H1 (cell line): ENCODE results near the gene UBN1. TPM values are rescaled to one million over a fixed set of nuclear protein-coding genes. Genes with fewer than 3 reads are reported as not detected.

Experiments
- CTCF ChIA-PET: fragments of 300-600 bp; sonication (Branson Sonifier 250); formaldehyde crosslinking; loops from one replicate; lab custom pipeline; 2021; ENCODE audit not compliant: partially characterized antibody; lab: Charles Lee
- POLR2A ChIA-PET: fragments of 300-600 bp; sonication (Branson Sonifier 250); formaldehyde crosslinking; loops from one replicate; lab custom pipeline; 2021; ENCODE audit warnings: inconsistent platforms; ENCODE audit not compliant: partially characterized antibody; lab: Charles Lee
- DNase-seq, 2 experiments: peaks; one replicate each; pipeline versions ENCODE4 v3.0.0 to v3.0.0-alpha.2; 2010 to 2022; ENCODE audit warnings: low spot score in 2 of 2, low read depth in 1 of 2, mixed read lengths in 1 of 2
- FAIRE-seq: peaks from 2 replicates; lab custom pipeline; 2011; peaks lifted over from hg19 to GRCh38; lab: Jason Lieb, UNC
- H2AFZ ChIP-seq: 2 replicates; pipeline ENCODE4 v1.8.1; 2012; ENCODE audit warnings: low read length, inconsistent platforms
- H2AK5ac ChIP-seq: 2 replicates; pipeline ENCODE4 v1.6.1; 2013; ENCODE audit warnings: low read depth, low read length
- H2BK120ac ChIP-seq: replicated peaks from 2 replicates; pipeline ENCODE3; 2013; ENCODE audit warnings: low read depth, low read length, inconsistent platforms
- H2BK12ac ChIP-seq: 2 replicates; pipeline ENCODE4 v1.6.1; 2013; ENCODE audit warnings: low read depth, low read length
- H2BK15ac ChIP-seq: 2 replicates; pipeline ENCODE4 v1.6.1; 2013; ENCODE audit warnings: low read length
- H2BK20ac ChIP-seq: 2 replicates; pipeline ENCODE4 v1.6.1; 2013; ENCODE audit warnings: low read length
- H2BK5ac ChIP-seq: 2 replicates; pipeline ENCODE4 v1.6.1; 2013; ENCODE audit warnings: low read depth, low read length
- H3K14ac ChIP-seq: 2 replicates; pipeline ENCODE4 v1.6.1; 2013; ENCODE audit warnings: inconsistent platforms; ENCODE audit not compliant: insufficient read length
- H3K18ac ChIP-seq: 2 replicates; pipeline ENCODE4 v1.6.1; 2013; ENCODE audit warnings: low read length; ENCODE audit errors: extremely low read depth
- H3K23ac ChIP-seq: 2 replicates; pipeline ENCODE4 v1.6.1; 2013; ENCODE audit warnings: inconsistent platforms; ENCODE audit not compliant: insufficient read length
- H3K23me2 ChIP-seq: 2 replicates; pipeline ENCODE4 v1.6.1; 2013; ENCODE audit warnings: low read depth, low read length
- H3K27ac ChIP-seq: 2 replicates; pipeline ENCODE4 v1.6.1; 2011; ENCODE audit warnings: low read depth, low read length, inconsistent platforms
- H3K27me3 ChIP-seq, 4 experiments: replicated peaks in 1 of 4; 1 replicate in 1 of 4; 2 replicates in 3 of 4; pipeline versions ENCODE4 v1.6.1 to v1.8.1; 2011 to 2013; ENCODE audit warnings: low read length in 3 of 4, mild to moderate bottlenecking in 3 of 4, inconsistent platforms in 2 of 4, mixed read lengths in 2 of 4, moderate library complexity in 1 of 4; ENCODE audit not compliant: control insufficient read depth in 3 of 4, insufficient read depth in 3 of 4; ENCODE audit errors: extremely low read depth in 1 of 4
- H3K36me3 ChIP-seq, 4 experiments: 2 replicates each; pipeline versions ENCODE4 v1.6.1 to v1.8.1; 2011 to 2013; ENCODE audit warnings: mild to moderate bottlenecking in 4 of 4, low read length in 3 of 4, moderate library complexity in 2 of 4, control low read depth in 1 of 4, inconsistent platforms in 1 of 4; ENCODE audit not compliant: insufficient read depth in 4 of 4, control insufficient read depth in 2 of 4
- H3K4ac ChIP-seq: replicated peaks from 2 replicates; pipeline ENCODE3; 2013; ENCODE audit warnings: low read length, low read depth, mixed read lengths, inconsistent platforms; ENCODE audit not compliant: insufficient read length
- H3K4me1 ChIP-seq, 4 experiments: replicated peaks in 1 of 4; 1 replicate in 1 of 4; 2 replicates in 3 of 4; pipeline versions ENCODE4 v1.6.1 to v1.8.1; 2011 to 2013; ENCODE audit warnings: low read length in 3 of 4, inconsistent platforms in 2 of 4, mixed read lengths in 1 of 4; ENCODE audit not compliant: insufficient read depth in 4 of 4, control insufficient read depth in 3 of 4
- H3K4me2 ChIP-seq, 2 experiments: 2 replicates each; pipeline versions ENCODE4 v1.6.1 to v1.8.1; 2011 to 2013; ENCODE audit warnings: low read depth in 2 of 2, low read length in 2 of 2, control low read depth in 1 of 2, inconsistent platforms in 1 of 2, mild to moderate bottlenecking in 1 of 2; ENCODE audit not compliant: insufficient read depth in 1 of 2
- H3K4me3 ChIP-seq, 4 experiments: fragments of 200-600, 300-600 bp in 1 of 4; sonication (generic), shearing (Covaris generic), sonication (Bioruptor Twin) in 1 of 4; 2 replicates each; pipeline versions ENCODE4 v1.5.1 to v1.8.1; 2011 to 2016; ENCODE audit warnings: low read length in 4 of 4, low read depth in 3 of 4, control low read depth in 2 of 4, inconsistent platforms in 2 of 4, mild to moderate bottlenecking in 2 of 4, mixed read lengths in 1 of 4, moderate library complexity in 1 of 4; ENCODE audit not compliant: insufficient read depth in 2 of 4; ENCODE audit errors: extremely low read depth in 1 of 4
- H3K56ac ChIP-seq: replicated peaks from 2 replicates; pipeline ENCODE3; 2013; ENCODE audit warnings: low read depth, mild to moderate bottlenecking, mixed read lengths, low read length, inconsistent platforms; ENCODE audit not compliant: insufficient read length
- H3K79me1 ChIP-seq: 2 replicates; pipeline ENCODE4 v1.6.1; 2013; ENCODE audit warnings: low read depth, low read length, control low read depth
- H3K79me2 ChIP-seq, 2 experiments: 2 replicates each; pipeline versions ENCODE4 v1.6.1 to v1.8.1; 2012 to 2013; ENCODE audit warnings: low read length in 2 of 2, mild to moderate bottlenecking in 2 of 2, inconsistent platforms in 1 of 2; ENCODE audit not compliant: insufficient read depth in 2 of 2, control insufficient read depth in 1 of 2
- H3K9ac ChIP-seq, 4 experiments: replicated peaks in 1 of 4; 1 replicate in 1 of 4; 2 replicates in 3 of 4; pipeline versions ENCODE4 v1.6.1 to v1.8.1; 2011 to 2013; ENCODE audit warnings: low read depth in 3 of 4, low read length in 3 of 4, control low read depth in 2 of 4, mild to moderate bottlenecking in 2 of 4, moderate library complexity in 2 of 4, inconsistent platforms in 1 of 4; ENCODE audit errors: extremely low read depth in 1 of 4
- H3K9me3 ChIP-seq, 2 experiments: 2 replicates each; pipeline versions ENCODE4 v1.6.1 to v1.8.1; 2012 to 2013; ENCODE audit warnings: mild to moderate bottlenecking in 2 of 2, moderate library complexity in 2 of 2, control low read depth in 1 of 2, inconsistent platforms in 1 of 2, low read depth in 1 of 2, low read length in 1 of 2, mixed read lengths in 1 of 2; ENCODE audit not compliant: insufficient read depth in 2 of 2
- H4K20me1 ChIP-seq, 2 experiments: replicated peaks in 1 of 2; 2 replicates each; pipeline versions ENCODE3 to v1.8.1; 2011 to 2013; ENCODE audit warnings: inconsistent platforms in 2 of 2, low read length in 2 of 2, mild to moderate bottlenecking in 1 of 2; ENCODE audit not compliant: insufficient read depth in 2 of 2, control insufficient read depth in 1 of 2
- H4K5ac ChIP-seq: 2 replicates; pipeline ENCODE4 v1.6.1; 2013; ENCODE audit warnings: low read length, low read depth, mixed read lengths, inconsistent platforms; ENCODE audit not compliant: insufficient read length
- H4K8ac ChIP-seq: 2 replicates; pipeline ENCODE4 v1.8.0; 2013; ENCODE audit warnings: mild to moderate bottlenecking, moderate library complexity, low read length, inconsistent platforms; ENCODE audit not compliant: insufficient read depth; ENCODE audit errors: extremely low read depth
- H4K91ac ChIP-seq: replicated peaks from 2 replicates; pipeline ENCODE3; 2013; ENCODE audit warnings: low read length, mixed read lengths, inconsistent platforms; ENCODE audit not compliant: insufficient read length
- WGBS, 2 experiments: shearing (Covaris generic) in 1 of 2; methylation state at CpG; one replicate each; pipeline versions ENCODE4 v1.1.6 to v1.1.7; 2013 to 2015; ENCODE audit warnings: low lambda C conversion rate in 2 of 2, mixed read lengths in 2 of 2, inconsistent platforms in 1 of 2, low coverage in 1 of 2, missing lambda C conversion rate in 1 of 2; ENCODE audit not compliant: insufficient replicate concordance in 2 of 2, insufficient coverage in 1 of 2, insufficient read length in 1 of 2; ENCODE audit errors: extremely low coverage in 1 of 2, missing lambda C conversion rate in 1 of 2; 5-methylcytosine and 5-hydroxymethylcytosine counted together
- polyA plus RNA-seq, 7 experiments: library from polyadenylated mRNA; depleted of rRNA in 3 of 7; stranded (reverse) in 5 of 7; unstranded in 2 of 7; fragments of >200 nt in 5 of 7; fragments of 200-250 nt in 2 of 7; gene quantifications; 1 replicate in 5 of 7; 2 replicates in 1 of 7; 4 replicates in 1 of 7; pipeline versions ENCODE4 v1.2.1 to v1.2.3, GENCODE V29; 2011 to 2013; ENCODE audit warnings: missing spikeins in 2 of 7, mixed read lengths in 2 of 7
- total RNA-seq: library from RNA; stranded (reverse); fragmentation: NEBNext Ultra II Directional; extraction: Animal tissue kit (Norgen Biotek cat#: 25700); gene quantifications from 2 replicates; pipeline ENCODE4 v1.2.1, GENCODE V29; 2021

UBN1 gene
- total and polyA plus RNA-seq, 2 of the 8 experiments (the other 6 are each of a cell fraction or from before 2014, with no cell fraction given) = 16.2 to 37.0 TPM

- H3K18ac ChIP-seq = no peak overlapping the region
- POLR2A ChIA-PET = interaction anchor here (1.6 to 3.0 kb wide), 2 partner anchors 11 to 18 kb away, joined by 5 to 13 read pairs; no protein-coding TSS in a partner anchor
- H3K4ac ChIP-seq = no peak overlapping the region
- FAIRE-seq = no peak
- no peak overlapping the region for H3K56ac ChIP-seq
- H3K79me2 ChIP-seq = peaks cover 0 to 11% of the 10 kb centered on the region in 2 experiments; a peak in 2 of 4 replicates
- H2AFZ ChIP-seq = no peak overlapping the region
- no peak overlapping the region for H2BK5ac ChIP-seq
- no peak overlapping the region for H2AK5ac ChIP-seq
- peaks cover 37 to 81% (median 64%) of the 10 kb centered on the region in 4 experiments for H3K36me3 ChIP-seq
- no peak overlapping the region for H2BK120ac ChIP-seq
- no peak overlapping the region for H3K9ac ChIP-seq
- H3K4me2 ChIP-seq = no peak overlapping the region
- H4K5ac ChIP-seq = no peak overlapping the region
- H3K27ac ChIP-seq = no peak overlapping the region
- CTCF ChIA-PET = interaction anchor here (1.1 to 2.8 kb wide), 2 partner anchors 8 to 83 kb away, joined by 4 to 15 read pairs; no protein-coding TSS in a partner anchor
- no peak overlapping the region for H3K4me3 ChIP-seq
- H3K23ac ChIP-seq = no peak overlapping the region
- no peaks in the 10 kb centered on the region for H3K27me3 ChIP-seq
- no peak overlapping the region for H3K14ac ChIP-seq
- no peaks in the 10 kb centered on the region for H3K23me2 ChIP-seq
- H2BK20ac ChIP-seq = no peak overlapping the region
- H4K91ac ChIP-seq = no peak overlapping the region
- no peak for DNase-seq
- H4K8ac ChIP-seq = no peak overlapping the region
- H3K79me1 ChIP-seq = peaks cover 6% of the 10 kb centered on the region; the same call in 1 of the 2 replicates
- H4K20me1 ChIP-seq = peaks cover 2 to 9% of the 10 kb centered on the region in 2 experiments
- H2BK12ac ChIP-seq = no peak overlapping the region
- H3K9me3 ChIP-seq = no peaks in the 10 kb centered on the region
- H2BK15ac ChIP-seq = no peak overlapping the region
- WGBS, 2 experiments = 80% methylated on average over 3 of the region's 3 CpGs; no CpG with 5 or more reads in 1 of the 2 experiments
- H3K4me1 ChIP-seq = no peaks in the 10 kb centered on the region
Observed at GRCh38 chr16:4873091-4873490, 25.8 kb downstream of the UBN1 start.
